ENCODE results near the gene TMTC1.

TMTC1 gene

GRCh38 chr12:29780084-29780483 lies 3.7 kb downstream of the TMTC1 start:
- DNase-seq (ENCODE audit: low read depth, low spot score) = no peak

GRCh38 chr12:29778531-29778930 lies 5.2 kb downstream of the TMTC1 start:
- DNase-seq (ENCODE audit: low read depth, low spot score) = no peak

- no peak for DNase-seq (ENCODE audit: low read depth, low spot score)
These were observed 10.7 kb downstream of the TMTC1 start for GRCh38 chr12:29773076-29773475.

DNA sequence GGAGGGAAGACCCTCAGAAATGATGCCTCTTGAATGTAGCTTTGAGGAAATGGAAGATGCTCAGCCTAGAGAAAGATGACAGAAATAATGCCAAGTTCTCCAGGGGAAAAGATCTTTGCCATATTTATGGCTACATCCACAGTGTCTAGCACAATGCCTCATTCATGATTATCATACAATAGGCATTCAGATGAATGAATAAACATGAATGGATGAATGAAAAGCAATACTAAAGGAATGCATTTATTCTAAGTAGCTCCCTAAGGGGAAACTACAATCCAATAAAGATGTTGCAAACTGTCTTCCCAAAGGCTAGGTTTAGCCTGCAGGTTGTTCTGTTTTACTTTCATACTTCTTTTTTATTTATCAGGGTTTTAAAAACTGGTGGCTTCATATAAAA lies 12.0 kb downstream of the TMTC1 start:
- no peak for DNase-seq (ENCODE audit: low read depth, low spot score)

GRCh38 chr12:29771165-29771564 lies 12.6 kb downstream of the TMTC1 start:
- no peak for DNase-seq (ENCODE audit: low read depth, low spot score)

DNA sequence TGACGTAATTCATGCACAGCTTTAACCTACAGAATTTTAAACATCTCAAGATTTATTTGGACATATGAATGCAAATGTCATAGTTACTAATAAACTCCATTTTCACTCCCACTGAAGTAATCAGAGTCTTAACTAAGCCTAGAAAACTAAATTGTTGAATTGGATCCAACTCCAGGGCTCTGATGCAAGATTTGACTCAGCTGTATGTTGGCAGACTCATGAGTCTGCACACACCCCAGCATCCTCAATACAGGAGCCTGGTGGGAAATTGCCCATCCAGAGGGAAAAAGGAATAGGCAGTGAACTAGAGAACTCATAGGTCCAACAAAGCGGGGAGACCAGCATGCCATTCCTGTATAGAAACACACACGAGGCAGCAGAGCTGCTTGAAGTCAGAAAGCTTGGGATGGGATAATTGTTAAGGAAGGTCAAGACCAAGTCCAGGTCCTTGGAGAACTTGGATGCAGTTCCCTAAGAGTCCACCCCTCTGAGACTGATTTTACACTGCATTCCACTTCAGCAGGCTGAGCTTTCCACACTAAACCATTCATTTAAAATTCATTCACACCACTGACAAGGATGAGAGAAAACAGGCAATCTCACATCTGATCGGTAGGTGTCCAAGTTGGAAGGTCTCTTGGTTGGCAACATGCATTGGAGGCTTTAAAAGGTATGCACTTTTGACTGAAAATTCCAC lies 14.4 kb downstream of the TMTC1 start:
- DNase-seq (ENCODE audit: low read depth, low spot score) = no peak

DNA sequence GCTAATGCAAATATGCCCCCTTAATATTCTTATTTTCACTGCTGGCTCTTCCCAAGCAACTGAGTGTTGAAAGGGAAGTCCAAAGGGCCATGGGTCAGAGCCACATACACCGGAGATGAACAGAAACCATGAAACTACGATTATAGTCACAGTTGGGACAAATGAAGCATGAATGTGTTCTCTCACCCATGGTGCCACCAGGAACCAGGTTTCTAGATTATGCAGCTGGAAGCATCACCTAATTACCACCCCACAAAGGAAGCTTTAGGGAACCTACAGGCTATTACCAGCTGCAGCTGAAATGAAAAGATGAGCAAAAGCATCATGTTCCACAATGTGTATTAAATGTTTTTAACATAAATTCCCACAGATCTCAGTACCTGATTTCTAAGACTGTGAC lies 15.4 kb downstream of the TMTC1 start:
- no peak for DNase-seq (ENCODE audit: low read depth, low spot score)

DNA sequence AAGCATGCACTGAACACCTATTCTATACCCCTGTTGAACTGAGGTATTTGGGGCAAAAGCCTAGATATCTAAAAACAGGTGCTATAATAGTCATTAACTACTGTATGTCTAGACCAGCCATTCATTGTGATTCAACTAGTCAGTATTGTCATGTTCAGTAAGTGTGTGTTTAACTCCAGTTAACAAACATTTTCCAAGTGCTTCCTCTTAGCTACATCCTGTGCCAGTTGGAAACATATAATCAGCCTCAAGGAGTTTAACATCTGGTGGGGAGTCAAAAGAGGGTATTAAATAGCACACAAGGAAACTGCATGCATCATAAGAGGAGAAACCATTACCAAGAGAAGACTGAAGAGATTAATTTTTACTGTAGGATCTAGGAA lies 20.4 kb downstream of the TMTC1 start:
- DNase-seq (ENCODE audit: low read depth, low spot score) = no peak

DNA sequence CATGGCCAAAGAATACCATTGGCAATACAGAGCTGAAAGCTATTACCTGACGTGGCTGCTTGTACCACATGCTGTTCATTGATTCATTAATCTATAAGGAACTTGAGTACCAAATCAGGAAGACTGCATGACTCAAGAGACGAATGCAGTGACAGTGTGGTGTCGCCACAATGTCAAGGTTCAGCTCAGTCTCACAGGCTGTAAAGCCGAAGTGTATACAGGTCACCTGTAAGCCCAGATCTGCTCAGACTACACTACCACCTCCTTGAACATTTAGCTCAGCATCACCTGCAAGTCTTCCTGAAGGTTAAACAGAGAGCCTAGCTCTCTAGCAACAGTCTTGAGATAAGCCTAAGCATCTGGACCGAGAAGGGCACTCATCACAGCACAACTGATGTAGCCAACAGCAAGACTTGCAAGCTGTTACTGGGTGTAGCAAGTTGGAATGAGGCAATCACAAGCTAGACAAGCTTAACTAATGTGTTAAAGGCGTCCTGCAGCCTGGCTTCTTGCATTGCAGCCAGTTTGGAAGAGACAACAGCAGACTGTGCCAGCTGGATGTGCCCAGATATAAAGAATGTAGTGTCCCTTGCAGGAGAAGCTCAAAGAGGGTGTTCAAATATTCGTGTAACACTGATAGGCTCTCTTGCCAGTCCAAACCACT lies 21.0 kb downstream of the TMTC1 start:
- no peak for DNase-seq (ENCODE audit: low read depth, low spot score)

DNA sequence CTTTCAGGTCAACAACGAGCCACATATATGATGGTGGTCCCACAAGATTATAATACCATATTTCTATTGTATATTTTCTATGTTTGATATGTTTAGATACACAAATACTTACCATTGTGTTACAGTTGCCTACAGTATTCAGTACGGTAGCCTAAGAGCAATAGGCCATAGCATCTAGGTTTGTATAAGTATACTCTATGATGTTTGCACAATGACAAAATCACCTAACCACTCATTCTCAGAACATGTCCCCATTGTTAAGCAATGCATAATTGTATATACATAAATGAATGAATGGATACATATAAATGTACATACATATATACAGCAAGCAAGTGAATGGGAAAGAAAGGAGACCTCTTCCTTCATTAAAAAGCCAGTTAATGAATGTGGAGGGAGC lies 23.8 kb downstream of the TMTC1 start:
- DNase-seq (ENCODE audit: low read depth, low spot score) = no peak

- DNase-seq (ENCODE audit: low read depth, low spot score) = no peak
These were observed 26.9 kb downstream of the TMTC1 start for GRCh38 chr12:29756741-29757390.

DNA sequence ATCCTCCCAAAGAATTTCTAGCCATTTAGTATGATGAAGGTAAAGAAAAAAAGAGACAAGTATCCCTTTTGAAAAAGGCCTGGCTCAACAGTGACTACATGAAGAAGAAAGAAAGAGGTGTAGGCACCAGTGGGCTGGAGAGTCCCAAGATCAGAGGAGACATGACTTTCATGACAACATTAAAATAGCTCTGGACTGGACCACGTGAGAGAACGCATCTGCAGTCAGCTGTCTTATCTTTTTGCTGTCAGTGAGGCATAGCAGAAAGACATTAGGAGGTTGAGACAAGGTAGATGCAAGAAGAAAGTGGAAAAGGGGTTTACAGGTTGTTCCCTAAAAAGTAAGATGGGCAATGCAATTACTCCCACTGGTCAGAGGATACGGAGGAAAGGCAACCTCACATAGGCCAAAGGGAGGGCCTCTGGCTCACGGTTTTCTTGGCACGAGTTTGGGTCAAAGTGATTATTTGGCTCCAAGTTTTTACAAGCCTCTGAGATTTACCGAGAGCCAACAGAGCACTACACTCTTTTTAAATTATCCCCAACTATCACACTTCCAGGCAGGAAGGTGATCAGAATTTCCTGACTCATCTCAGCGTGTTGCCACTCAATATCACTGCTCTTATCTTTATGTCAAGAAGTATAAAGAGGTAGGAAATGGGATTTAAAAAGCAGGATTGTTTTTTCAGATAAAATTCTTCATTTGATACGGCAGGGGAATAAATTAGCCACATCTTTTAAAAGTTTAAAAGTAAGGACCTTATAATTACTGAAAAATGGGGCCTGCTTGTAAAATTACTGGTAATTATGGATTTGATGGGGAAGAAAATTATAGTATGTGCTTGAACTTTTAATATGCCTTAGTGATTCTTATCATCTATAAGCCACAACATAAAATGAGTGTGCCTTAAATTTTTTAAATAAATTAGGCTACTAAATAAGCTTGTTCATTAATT lies 29.2 kb downstream of the TMTC1 start:
- no peak for DNase-seq (ENCODE audit: low read depth, low spot score)

DNA sequence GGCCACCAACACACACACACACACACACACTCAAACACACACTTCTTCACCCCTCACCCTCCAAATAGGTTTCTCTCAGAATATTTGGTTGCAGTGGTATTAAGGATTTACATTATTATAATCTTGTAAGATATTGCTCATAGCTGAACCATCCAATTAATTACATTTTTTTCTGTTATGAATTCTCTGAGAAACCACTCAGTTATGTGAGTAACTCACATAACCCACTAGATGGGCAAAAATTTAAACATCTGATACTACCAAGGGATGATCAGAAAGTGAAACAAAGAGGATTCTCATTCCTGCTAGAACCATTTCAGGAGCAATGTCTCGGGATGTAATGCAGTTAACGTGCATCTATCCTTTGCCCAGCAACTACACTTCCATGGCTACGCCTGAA lies 31.6 kb downstream of the TMTC1 start:
- DNase-seq (ENCODE audit: low read depth, low spot score) = no peak

DNA sequence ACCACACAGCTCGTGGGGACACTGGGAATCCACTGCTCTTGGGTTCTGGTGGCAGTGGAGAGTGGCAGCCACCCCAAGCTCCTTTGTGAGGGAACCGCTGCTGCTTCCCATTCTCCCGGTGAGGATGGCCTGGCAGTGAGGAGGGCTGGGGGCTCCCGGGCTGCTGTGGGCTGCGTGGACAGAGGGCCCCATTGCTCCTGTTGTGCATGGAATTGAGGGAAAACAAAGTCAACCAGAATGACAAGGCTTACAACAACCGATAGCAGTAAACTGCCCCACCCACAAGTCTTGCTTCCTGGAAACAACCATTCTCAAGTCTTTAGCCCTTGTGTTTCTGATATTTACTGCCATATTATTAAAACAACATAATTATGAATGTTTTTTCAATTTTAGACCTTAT lies 32.1 kb downstream of the TMTC1 start:
- DNase-seq (ENCODE audit: low read depth, low spot score) = no peak

DNA sequence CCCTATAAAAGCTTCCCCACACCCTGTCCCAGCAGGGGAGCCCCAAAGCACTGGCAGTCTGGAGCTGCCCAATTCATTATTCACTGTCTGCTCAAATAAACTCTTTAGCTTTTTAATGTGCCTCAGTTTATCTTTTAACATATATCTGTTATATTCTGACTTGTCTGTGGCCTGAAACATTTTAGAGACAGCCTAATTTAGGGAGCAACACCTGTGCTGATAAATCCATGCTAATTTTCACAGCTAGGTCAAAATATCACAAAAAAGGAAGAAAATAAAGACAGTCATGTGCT lies 32.9 kb downstream of the TMTC1 start:
- no peak for DNase-seq (ENCODE audit: low read depth, low spot score)

GRCh38 chr12:29750131-29750927 lies 33.4 kb downstream of the TMTC1 start:
- DNase-seq (ENCODE audit: low read depth, low spot score) = no peak

GRCh38 chr12:29744365-29744764 lies 39.4 kb downstream of the TMTC1 start:
- no peak for DNase-seq (ENCODE audit: low read depth, low spot score)

DNA sequence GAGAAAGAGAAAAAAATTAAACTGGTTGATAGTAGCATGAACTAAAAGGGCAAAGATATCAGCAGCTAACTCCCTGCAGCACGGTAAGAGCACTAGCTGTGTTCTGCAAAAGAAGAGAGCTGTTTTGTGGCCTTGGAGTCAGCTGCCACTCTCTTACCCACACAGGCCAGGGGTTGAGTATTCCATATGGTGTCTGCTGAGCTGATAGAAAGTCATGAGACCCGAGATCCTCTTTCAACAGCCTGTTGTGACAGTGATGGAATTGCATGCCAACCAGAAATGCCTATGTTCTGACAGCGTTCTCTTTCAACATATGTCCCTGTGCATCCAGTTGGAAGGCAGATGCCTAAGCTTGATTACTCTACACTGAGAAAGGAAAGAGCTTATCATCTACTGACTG lies 39.9 kb downstream of the TMTC1 start:
- DNase-seq (ENCODE audit: low read depth, low spot score) = no peak

DNA sequence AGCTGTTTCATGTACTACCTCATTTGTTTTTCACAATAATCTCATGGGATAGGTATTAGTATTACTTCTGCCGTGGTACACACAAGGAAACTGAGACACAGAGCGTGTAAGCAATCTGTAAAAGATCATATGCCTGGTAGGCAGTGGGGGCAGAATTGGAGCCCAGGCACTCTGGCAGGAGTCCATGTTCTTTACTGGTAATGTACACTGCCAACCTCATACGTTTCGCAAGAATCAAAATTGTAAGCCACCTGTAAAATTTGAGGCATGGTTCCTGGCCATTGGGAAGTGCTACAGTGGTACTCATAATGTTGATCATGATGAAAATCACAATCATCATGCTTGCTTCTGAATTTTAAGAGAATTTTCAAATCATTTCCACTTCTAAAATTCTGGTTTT lies 40.7 kb downstream of the TMTC1 start:
- no peak for DNase-seq (ENCODE audit: low read depth, low spot score)

DNA sequence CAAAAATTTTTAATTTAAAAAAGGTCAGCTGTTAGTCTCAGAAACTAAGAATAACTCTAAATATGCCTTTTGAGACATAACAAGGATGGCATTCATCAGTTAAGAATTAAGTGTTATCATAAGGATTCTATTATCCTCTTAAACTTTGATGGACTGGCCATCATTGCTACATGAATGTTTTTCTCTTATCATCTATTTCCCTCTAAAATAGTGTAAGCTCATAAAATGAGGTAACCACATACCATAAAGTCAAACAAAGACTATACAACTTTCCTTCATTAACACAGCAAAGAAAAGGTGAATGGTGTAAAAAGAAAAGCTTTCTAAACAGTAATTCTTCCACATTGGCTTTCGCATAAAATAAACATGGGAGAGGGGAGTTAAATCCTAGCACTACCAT lies 41.1 kb downstream of the TMTC1 start:
- no peak for DNase-seq (ENCODE audit: low read depth, low spot score)
